ENCODE results near the gene AKAP13. TPM values are rescaled to one million over a fixed set of nuclear protein-coding genes. Genes with fewer than 3 reads are reported as not detected.

The AKAP13 gene
- total RNA-seq, 1 donor from 2014 or later, result 73.8 TPM

GRCh38 chr15:85754989-85755388 lies 374.6 kb downstream of the AKAP13 start:
- no peak overlapping the region for H3K9ac ChIP-seq
- H3K27ac Mint-ChIP-seq, result peak overlapping the region; percentile 94

GRCh38 chr15:85755471-85755870 lies 375.1 kb downstream of the AKAP13 start:
- H3F3A ChIP-seq (ENCODE audit: low read depth), result peaks cover 35% of the 10 kb centered on the region
- no peaks in the 10 kb centered on the region for H4K20me1 ChIP-seq (ENCODE audit: low read depth)
- Mint-ChIP-seq H3K27me3 (ENCODE audit: insufficient read depth, low read depth) (peaks cover 3% of the 10 kb centered on the region), H3K4me3 (no peak overlapping the region), H3K4me1 (peaks cover 43% of the 10 kb centered on the region), H3K9me3 (no peaks in the 10 kb centered on the region), H3K36me3 (peaks cover 29% of the 10 kb centered on the region), H3K27ac (peak overlapping the region; percentile 42)
- H3K27me3 ChIP-seq, result no peaks in the 10 kb centered on the region
- H3K4me1 ChIP-seq, result peaks cover 25% of the 10 kb centered on the region
- H3K4me2 ChIP-seq, result no peak overlapping the region
- H3K9ac ChIP-seq, result no peak overlapping the region
- H3K36me3 ChIP-seq, result no peaks in the 10 kb centered on the region
- H3K27ac ChIP-seq, result no peak overlapping the region
- TF ChIP-seq EZH2phosphoT487 (IDR thresholded peaks at IDR 0.05) (no peak), EZH2 (IDR thresholded peaks at IDR 0.05) (no peak), CTCF (IDR thresholded peaks at IDR 0.05) (no peak)
- H3K9me3 ChIP-seq (ENCODE audit: low read depth), result no peaks in the 10 kb centered on the region
- H2AFZ ChIP-seq (replicated peaks), result no peak overlapping the region
- DNase-seq (ENCODE audit: low spot score), result no peak
- H3K79me2 ChIP-seq (ENCODE audit: low read depth), result no peaks in the 10 kb centered on the region
- no peak overlapping the region for H3K4me3 ChIP-seq

More at GRCh38 chr15:85754989-85755388, 374.6 kb downstream of the AKAP13 start:
- DNase-seq (ENCODE audit: low spot score), result no peak
- no peak overlapping the region for H3K4me2 ChIP-seq
- H3K27me3 Mint-ChIP-seq (ENCODE audit: insufficient read depth, low read depth), result peaks cover 7% of the 10 kb centered on the region
- H3K9me3 Mint-ChIP-seq, result no peaks in the 10 kb centered on the region
- no peak overlapping the region for H3K4me3 Mint-ChIP-seq
- no peaks in the 10 kb centered on the region for H3K9me3 ChIP-seq (ENCODE audit: low read depth)
- peaks cover 29% of the 10 kb centered on the region for H3K36me3 Mint-ChIP-seq
- H3K27ac ChIP-seq, result no peak overlapping the region
- peaks cover 48% of the 10 kb centered on the region for H3K4me1 Mint-ChIP-seq
- no peaks in the 10 kb centered on the region for H4K20me1 ChIP-seq (ENCODE audit: low read depth)
- H3K36me3 ChIP-seq, result no peaks in the 10 kb centered on the region
- H3K27me3 ChIP-seq, result no peaks in the 10 kb centered on the region
- H3K79me2 ChIP-seq (ENCODE audit: low read depth), result no peaks in the 10 kb centered on the region
- H3K4me1 ChIP-seq, result peaks cover 29% of the 10 kb centered on the region
- no peak overlapping the region for H2AFZ ChIP-seq (replicated peaks)
- peaks cover 40% of the 10 kb centered on the region for H3F3A ChIP-seq (ENCODE audit: low read depth)
- H3K4me3 ChIP-seq, result no peak overlapping the region
- no peak for TF ChIP-seq EZH2 (IDR thresholded peaks at IDR 0.05)
- TF ChIP-seq EZH2phosphoT487 (IDR thresholded peaks at IDR 0.05), result no peak
- no peak for TF ChIP-seq CTCF (IDR thresholded peaks at IDR 0.05)

- Histone ChIP-seq H3K27me3 (no peaks in the 10 kb centered on the region), H3F3A (ENCODE audit: low read depth) (peaks cover 30% of the 10 kb centered on the region), H3K4me2 (no peak overlapping the region), H3K4me1 (peaks cover 20% of the 10 kb centered on the region), H3K79me2 (ENCODE audit: low read depth) (no peaks in the 10 kb centered on the region), H3K36me3 (no peaks in the 10 kb centered on the region), H3K27ac (no peak overlapping the region), H2AFZ (replicated peaks) (no peak overlapping the region), H3K9ac (no peak overlapping the region), H3K9me3 (ENCODE audit: low read depth) (no peaks in the 10 kb centered on the region), H4K20me1 (ENCODE audit: low read depth) (no peaks in the 10 kb centered on the region), H3K4me3 (no peak overlapping the region)
- no peak overlapping the region for H3K4me3 Mint-ChIP-seq
- TF ChIP-seq CTCF (IDR thresholded peaks at IDR 0.05), result no peak
- TF ChIP-seq EZH2phosphoT487 (IDR thresholded peaks at IDR 0.05), result no peak
- TF ChIP-seq EZH2 (IDR thresholded peaks at IDR 0.05), result no peak
- no peak for DNase-seq (ENCODE audit: low spot score)
- peaks cover 30% of the 10 kb centered on the region for H3K36me3 Mint-ChIP-seq
- H3K27me3 Mint-ChIP-seq (ENCODE audit: insufficient read depth, low read depth), result peaks cover 2% of the 10 kb centered on the region
- H3K4me1 Mint-ChIP-seq, result peaks cover 38% of the 10 kb centered on the region
- H3K27ac Mint-ChIP-seq, result no peak overlapping the region
- no peaks in the 10 kb centered on the region for H3K9me3 Mint-ChIP-seq
Observed at GRCh38 chr15:85755942-85756341, 375.5 kb downstream of the AKAP13 start.

Measured in neural progenitor cell (in vitro differentiated cells).